ENCODE results near the gene YJU2.

The YJU2 gene

DNA sequence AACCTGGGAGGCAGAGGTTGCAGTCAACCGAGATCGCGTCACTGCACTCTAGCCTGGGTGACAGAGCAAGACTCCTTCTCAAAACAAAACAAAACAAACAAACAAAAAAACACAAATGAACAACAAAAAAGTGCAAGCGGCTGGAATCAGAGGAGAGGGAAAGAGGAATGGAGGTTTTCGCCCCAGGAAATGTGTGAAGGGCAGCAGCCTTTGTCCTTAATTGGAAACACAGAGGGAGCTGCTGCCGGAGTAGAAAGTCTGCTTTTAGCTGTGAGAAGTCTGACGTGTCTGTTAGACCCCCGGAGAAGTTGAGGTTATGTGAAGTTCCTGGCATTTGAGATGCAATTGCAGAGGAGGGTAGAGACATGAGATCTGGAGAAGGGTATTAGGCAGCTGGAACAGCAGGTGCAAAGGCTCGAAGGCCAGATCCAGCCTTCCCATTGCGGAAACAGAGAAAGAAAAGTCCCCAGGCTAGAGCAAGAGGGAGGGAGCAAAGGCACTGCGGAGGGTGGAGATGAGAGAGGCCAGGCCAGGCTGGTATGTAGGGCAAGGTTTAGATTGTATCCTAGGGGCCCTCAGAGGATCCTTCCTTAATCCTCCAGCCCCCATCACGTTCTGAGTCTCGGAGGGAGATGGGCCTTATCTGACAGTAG is 54.8 kb downstream of the YJU2 start:
- no peak for DNase-seq

- DNase-seq: no peak
Measured at GRCh38 chr19:4302243-4302640, 55.4 kb downstream of the YJU2 start, which contains the start of gene TMIGD2. Gene TMIGD2, minus strand, starts transcription at chr19:4302389. Its CDS starts 4 bp downstream, at chr19:4302385.

DNA sequence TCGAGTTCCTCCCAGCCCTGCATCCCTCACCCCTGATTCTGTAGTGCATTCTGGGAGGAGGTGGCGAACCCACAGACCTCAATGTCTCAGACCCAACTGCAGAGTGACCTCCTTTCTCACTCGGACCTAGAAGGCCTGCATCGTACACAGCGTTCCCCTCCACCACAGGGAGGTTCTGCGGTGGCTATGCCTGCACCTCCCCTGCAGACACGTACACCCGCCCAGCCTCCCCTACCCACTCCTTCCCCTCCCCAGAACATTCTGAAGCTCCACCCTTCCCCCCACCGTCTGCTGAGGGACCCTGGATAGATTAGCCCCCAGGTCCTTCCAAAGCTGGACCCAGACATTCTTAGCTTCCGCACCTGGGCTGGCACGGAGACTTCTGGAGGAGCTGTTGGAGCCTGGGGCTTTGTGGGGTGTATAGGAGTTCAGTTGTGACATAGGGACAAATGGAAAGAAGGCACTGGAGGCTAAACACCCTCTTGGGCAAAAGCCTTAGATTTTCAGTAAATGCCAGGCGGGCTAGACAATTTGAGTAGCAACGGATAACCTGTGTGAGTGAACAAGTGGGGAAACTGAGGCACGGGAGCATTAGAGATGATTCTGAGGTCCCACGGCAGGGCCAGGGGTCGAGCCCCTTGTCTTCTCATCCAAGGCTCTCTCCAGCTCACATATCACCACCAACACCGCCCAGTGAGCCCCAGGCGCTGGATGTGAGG is 57.1 kb downstream of the YJU2 start:
- no peak for DNase-seq

- no peak for DNase-seq
Measured at GRCh38 chr19:4304538-4305256, 57.8 kb downstream of the YJU2 start, which contains the start of gene FSD1. Gene FSD1, plus strand, starts transcription at chr19:4304598. Its CDS starts 149 bp downstream, at chr19:4304747.

- DNase-seq: no peak
Measured at GRCh38 chr19:4305257-4305612, 58.4 kb downstream of the YJU2 start.

- DNase-seq: no peak
Measured at GRCh38 chr19:4305659-4306058, 58.8 kb downstream of the YJU2 start.

GRCh38 chr19:4310247-4311121 is 63.6 kb downstream of the YJU2 start:
- DNase-seq: no peak

DNA sequence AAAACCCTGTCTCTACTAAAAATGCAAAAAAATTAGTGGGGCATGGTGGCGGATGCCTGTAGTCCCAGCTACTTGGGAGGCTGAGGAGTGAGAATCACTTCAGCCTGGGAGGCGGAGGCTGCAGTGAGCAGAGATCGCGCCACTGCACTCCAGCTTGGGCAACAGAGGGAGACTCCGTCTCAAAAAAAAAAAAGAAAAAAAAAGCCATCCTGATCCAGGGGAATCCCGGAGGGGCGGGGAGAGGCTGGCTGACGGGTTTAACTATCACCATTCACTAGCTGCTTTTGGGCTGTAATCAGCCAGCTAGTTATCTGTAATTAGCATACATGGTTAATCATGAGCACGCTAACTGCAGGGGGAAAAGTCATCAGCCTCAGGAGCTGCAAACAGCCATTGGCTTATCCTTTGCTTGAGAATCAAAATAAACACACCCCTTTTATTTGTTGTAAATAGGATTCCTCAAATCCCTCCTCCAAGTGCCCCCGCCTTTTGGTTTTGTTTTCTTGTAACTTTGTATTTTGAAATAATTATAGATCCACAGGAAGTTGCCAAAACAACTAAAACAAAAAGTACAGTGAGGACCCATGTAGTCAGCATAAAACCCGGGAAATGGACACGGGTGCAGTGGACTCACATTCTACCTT is 67.1 kb downstream of the YJU2 start:
- no peak for DNase-seq

GRCh38 chr19:4316956-4317355 is 70.1 kb downstream of the YJU2 start:
- DNase-seq: no peak

DNA sequence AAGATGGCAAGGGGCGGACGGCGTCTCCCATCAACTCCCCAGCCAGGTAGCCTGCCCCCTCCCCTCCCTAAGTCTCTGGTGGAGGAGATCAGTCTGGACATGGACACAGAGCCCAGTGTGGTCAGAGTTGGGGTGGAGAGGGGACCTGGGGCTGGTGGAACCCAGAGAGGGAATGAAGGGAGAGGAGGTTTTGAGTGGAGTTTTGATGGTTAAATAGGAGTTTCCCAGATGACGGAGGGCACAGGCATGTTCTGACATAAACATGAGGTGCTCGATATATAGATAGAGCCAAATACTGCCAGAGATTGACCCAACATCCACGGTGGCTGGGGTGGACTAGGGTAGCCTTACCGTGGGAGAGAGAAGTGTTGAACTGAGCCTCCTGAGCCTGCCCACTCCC is 71.6 kb downstream of the YJU2 start:
- no peak for DNase-seq
